ENCODE data around the gene XIRP2. TPM values are rescaled to one million over a fixed set of nuclear protein-coding genes. Genes with fewer than 3 reads are reported as not detected.
A peak's percentile ranks its signal among the peaks of the same experiment; 100 is the strongest.

Gene XIRP2
- polyA plus RNA-seq, 1 experiment, result 0.43 TPM

DNA sequence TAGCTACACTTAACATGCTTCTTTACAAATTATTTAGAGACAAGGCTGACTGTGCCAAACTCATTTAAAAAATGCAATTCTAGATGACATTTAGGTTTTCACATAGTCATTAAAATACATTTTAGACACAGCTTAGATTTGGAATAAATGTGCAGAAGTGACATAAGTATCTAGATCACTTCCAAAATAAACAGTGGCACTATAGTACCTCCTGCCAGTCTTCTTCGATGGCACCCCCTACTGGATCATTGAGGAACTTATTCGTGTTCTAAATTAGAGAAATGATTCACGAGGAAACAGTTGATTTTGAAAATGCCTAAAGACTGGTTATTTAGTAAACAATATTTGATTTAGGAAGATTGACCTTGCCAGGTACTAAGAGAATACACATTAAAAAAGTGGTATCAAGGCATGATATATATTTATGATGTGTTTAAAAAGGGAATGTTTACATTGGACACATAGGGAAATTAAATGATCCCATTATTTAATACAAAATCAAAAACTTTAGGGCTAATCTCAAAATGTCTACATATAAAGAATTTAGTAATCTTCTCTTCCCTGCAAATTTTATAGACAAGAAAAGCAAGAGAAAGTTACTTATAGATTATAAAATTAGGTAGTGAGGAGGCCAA is 323.9 kb downstream of the XIRP2 start:
- CTCF ChIA-PET, result interaction anchor here (0.6 to 5.7 kb wide), 45 partner anchors 10 to 906 kb away, joined by 3 to 25 read pairs (median 4); no protein-coding TSS in a partner anchor
- TF ChIP-seq, protein P1, sequence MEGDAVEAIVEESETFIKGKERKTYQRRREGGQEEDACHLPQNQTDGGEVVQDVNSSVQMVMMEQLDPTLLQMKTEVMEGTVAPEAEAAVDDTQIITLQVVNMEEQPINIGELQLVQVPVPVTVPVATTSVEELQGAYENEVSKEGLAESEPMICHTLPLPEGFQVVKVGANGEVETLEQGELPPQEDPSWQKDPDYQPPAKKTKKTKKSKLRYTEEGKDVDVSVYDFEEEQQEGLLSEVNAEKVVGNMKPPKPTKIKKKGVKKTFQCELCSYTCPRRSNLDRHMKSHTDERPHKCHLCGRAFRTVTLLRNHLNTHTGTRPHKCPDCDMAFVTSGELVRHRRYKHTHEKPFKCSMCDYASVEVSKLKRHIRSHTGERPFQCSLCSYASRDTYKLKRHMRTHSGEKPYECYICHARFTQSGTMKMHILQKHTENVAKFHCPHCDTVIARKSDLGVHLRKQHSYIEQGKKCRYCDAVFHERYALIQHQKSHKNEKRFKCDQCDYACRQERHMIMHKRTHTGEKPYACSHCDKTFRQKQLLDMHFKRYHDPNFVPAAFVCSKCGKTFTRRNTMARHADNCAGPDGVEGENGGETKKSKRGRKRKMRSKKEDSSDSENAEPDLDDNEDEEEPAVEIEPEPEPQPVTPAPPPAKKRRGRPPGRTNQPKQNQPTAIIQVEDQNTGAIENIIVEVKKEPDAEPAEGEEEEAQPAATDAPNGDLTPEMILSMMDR (IDR thresholded peaks at IDR 0.05; ENCODE audit: low read depth, low read length), result peak; percentile 83
- no peak for DNase-seq (ENCODE audit: low read depth, low spot score)
- H3K9me3 ChIP-seq (ENCODE audit: control insufficient read depth, insufficient read depth, low read length), result no peaks in the 10 kb centered on the region; the same call in 1 of the 2 replicates
- H3K27me3 ChIP-seq (ENCODE audit: control insufficient read depth, insufficient read depth, low read length), result no peaks in the 10 kb centered on the region
- H3K27ac ChIP-seq (ENCODE audit: low read depth, low read length), result no peak overlapping the region
- POLR2A ChIA-PET, result no interaction called here
- H3K4me3 ChIP-seq (ENCODE audit: low read depth, low read length), result no peak overlapping the region

- CTCF ChIA-PET, result no interaction called here
- no peaks in the 10 kb centered on the region for H3K27me3 ChIP-seq (ENCODE audit: control insufficient read depth, insufficient read depth, low read length)
- no peak overlapping the region for H3K4me3 ChIP-seq (ENCODE audit: low read depth, low read length)
- no peak for DNase-seq (ENCODE audit: low read depth, low spot score)
- H3K9me3 ChIP-seq (ENCODE audit: control insufficient read depth, insufficient read depth, low read length), result no peaks in the 10 kb centered on the region
- POLR2A ChIA-PET, result no interaction called here
- H3K27ac ChIP-seq (ENCODE audit: low read depth, low read length), result no peak overlapping the region
- TF ChIP-seq, protein P1 (IDR thresholded peaks at IDR 0.05; ENCODE audit: low read depth, low read length), result no peak
Measured at GRCh38 chr2:167215595-167215994, 327.3 kb downstream of the XIRP2 start.

- Histone ChIP-seq H3K27ac (ENCODE audit: low read depth, low read length) (no peak overlapping the region), H3K27me3 (ENCODE audit: control insufficient read depth, insufficient read depth, low read length) (no peaks in the 10 kb centered on the region), H3K9me3 (ENCODE audit: control insufficient read depth, insufficient read depth, low read length) (no peaks in the 10 kb centered on the region), H3K4me3 (ENCODE audit: low read depth, low read length) (no peak overlapping the region)
- ChIA-PET CTCF (no interaction called here), POLR2A (no interaction called here)
- TF ChIP-seq, protein P1 (IDR thresholded peaks at IDR 0.05; ENCODE audit: low read depth, low read length), result no peak
- DNase-seq (ENCODE audit: low read depth, low spot score), result no peak
Measured at GRCh38 chr2:167237478-167237877, 349.2 kb downstream of the XIRP2 start.

DNA sequence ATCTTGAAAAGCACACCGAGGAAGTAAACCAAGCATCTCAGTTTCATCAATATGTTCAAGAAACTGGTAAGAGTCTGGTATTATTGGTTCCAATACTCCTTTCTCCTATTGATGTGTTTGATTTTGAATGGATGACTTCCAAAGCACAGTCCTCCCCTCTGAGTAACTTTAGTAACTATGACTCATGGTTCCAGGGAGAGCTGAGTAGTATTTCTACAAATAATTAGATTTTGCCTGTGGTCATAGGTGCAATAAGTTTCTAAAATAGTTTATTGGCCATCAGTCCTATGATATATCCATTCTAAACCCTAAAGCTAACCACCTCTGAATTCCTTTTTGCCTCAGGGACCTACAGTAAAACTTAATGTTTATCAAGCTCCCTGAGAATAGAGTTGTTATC is 352.4 kb downstream of the XIRP2 start:
- TF ChIP-seq, protein P1 (IDR thresholded peaks at IDR 0.05; ENCODE audit: low read depth, low read length), result no peak
- Histone ChIP-seq H3K27me3 (ENCODE audit: control insufficient read depth, insufficient read depth, low read length) (no peaks in the 10 kb centered on the region), H3K27ac (ENCODE audit: low read depth, low read length) (no peak overlapping the region), H3K4me3 (ENCODE audit: low read depth, low read length) (no peak overlapping the region), H3K9me3 (ENCODE audit: control insufficient read depth, insufficient read depth, low read length) (no peaks in the 10 kb centered on the region)
- no peak for DNase-seq (ENCODE audit: low read depth, low spot score)
- CTCF ChIA-PET, result no interaction called here
- POLR2A ChIA-PET, result no interaction called here

DNA sequence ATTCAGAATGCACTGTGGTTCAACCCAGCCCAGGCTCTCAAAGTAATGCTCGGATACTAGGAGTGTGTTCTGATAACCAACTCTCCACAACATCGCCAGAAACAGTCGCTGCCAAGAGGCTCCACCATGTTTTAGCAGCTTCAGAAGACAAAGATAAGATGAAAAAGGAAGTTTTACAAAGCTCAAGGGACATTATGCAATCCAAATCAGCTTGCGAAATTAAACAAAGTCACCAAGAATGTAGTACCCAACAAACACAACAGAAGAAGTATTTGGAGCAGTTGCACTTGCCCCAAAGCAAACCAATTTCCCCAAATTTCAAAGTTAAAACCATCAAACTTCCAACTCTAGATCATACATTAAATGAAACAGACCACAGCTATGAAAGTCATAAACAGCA is 360.9 kb downstream of the XIRP2 start:
- no peaks in the 10 kb centered on the region for H3K9me3 ChIP-seq (ENCODE audit: control insufficient read depth, insufficient read depth, low read length)
- DNase-seq (ENCODE audit: low read depth, low spot score), result no peak
- TF ChIP-seq, protein P1 (IDR thresholded peaks at IDR 0.05; ENCODE audit: low read depth, low read length), result no peak
- POLR2A ChIA-PET, result no interaction called here
- H3K27ac ChIP-seq (ENCODE audit: low read depth, low read length), result no peak overlapping the region
- H3K27me3 ChIP-seq (ENCODE audit: control insufficient read depth, insufficient read depth, low read length), result no peaks in the 10 kb centered on the region
- CTCF ChIA-PET, result no interaction called here
- H3K4me3 ChIP-seq (ENCODE audit: low read depth, low read length), result no peak overlapping the region
